ENCODE results near the gene PDPR. TPM values are rescaled to one million over a fixed set of nuclear protein-coding genes. Genes with fewer than 3 reads are reported as not detected.

PDPR gene
- total RNA-seq, 1 experiment from 2014 or later = 42.9 TPM

DNA sequence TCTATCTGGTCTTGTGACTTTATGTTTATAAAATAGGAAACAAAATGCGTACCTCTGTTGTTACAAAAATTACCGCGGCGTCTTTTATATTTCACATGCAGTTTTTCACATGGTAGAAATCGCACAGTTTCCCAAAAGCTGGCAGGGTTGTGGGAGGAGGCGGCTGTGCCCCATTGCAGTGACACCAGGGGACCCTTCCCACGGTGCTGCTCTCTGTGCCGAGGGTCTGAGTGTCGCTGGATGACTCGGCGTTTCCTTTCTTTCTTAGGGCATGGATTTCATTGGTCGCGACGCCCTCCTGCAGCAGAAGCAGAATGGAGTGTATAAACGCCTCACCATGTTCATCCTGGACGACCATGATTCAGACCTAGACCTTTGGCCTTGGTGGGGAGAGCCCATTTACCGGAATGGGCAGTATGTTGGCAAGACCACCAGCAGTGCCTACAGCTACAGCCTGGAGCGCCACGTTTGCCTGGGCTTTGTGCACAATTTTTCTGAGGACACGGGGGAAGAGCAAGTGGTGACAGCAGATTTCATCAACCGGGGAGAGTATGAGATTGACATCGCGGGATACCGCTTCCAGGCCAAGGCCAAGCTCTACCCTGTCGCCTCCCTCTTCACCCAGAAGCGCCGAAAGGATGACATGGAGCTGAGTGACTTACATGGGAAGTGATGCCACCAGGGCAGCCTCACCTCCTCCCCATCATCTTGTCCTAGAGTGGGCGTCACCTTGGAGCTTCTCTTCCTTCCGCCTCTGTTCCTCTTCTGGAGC lies 42.3 kb downstream of the PDPR start:
- Mint-ChIP-seq H3K36me3 (ENCODE audit: insufficient read depth, unreplicated experiment) (peaks cover 55% of the 10 kb centered on the region), H3K9me3 (ENCODE audit: unreplicated experiment) (no peaks in the 10 kb centered on the region), H3K4me1 (ENCODE audit: low read depth, unreplicated experiment) (peaks cover 35% of the 10 kb centered on the region), H3K27ac (ENCODE audit: unreplicated experiment) (no peak overlapping the region), H3K27me3 (ENCODE audit: insufficient read depth, unreplicated experiment) (no peaks in the 10 kb centered on the region), H3K4me3 (ENCODE audit: unreplicated experiment) (no peak overlapping the region)
- TF ChIP-seq, protein P1, sequence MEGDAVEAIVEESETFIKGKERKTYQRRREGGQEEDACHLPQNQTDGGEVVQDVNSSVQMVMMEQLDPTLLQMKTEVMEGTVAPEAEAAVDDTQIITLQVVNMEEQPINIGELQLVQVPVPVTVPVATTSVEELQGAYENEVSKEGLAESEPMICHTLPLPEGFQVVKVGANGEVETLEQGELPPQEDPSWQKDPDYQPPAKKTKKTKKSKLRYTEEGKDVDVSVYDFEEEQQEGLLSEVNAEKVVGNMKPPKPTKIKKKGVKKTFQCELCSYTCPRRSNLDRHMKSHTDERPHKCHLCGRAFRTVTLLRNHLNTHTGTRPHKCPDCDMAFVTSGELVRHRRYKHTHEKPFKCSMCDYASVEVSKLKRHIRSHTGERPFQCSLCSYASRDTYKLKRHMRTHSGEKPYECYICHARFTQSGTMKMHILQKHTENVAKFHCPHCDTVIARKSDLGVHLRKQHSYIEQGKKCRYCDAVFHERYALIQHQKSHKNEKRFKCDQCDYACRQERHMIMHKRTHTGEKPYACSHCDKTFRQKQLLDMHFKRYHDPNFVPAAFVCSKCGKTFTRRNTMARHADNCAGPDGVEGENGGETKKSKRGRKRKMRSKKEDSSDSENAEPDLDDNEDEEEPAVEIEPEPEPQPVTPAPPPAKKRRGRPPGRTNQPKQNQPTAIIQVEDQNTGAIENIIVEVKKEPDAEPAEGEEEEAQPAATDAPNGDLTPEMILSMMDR (IDR thresholded peaks at IDR 0.05; ENCODE audit: insufficient read depth in 1 of 2, low read depth in 1 of 2, low read length in 1 of 2, severe bottlenecking in 1 of 2, unreplicated experiment in 1 of 2) = no peak
- no peaks in the 10 kb centered on the region for H3K9me3 ChIP-seq
- POLR2A ChIA-PET = no interaction called here
- no TSS peak for BruUV-seq (replicated peaks)
- H3K27me3 ChIP-seq (replicated peaks; ENCODE audit: control insufficient read depth, insufficient read depth, low read length) = no peaks in the 10 kb centered on the region
- H3K4me3 ChIP-seq (ENCODE audit: low read depth, low read length) = no peak overlapping the region
- no peak for DNase-seq
- peaks cover 29% of the 10 kb centered on the region for H3K4me1 ChIP-seq
- H3K36me3 ChIP-seq (ENCODE audit: control insufficient read depth, insufficient read depth, low read length) = peaks cover 12% of the 10 kb centered on the region
- intact Hi-C loops (cut with micrococcal nuclease; ENCODE audit: unreplicated experiment) = no loop called here
- CTCF ChIA-PET = no interaction called here

DNA sequence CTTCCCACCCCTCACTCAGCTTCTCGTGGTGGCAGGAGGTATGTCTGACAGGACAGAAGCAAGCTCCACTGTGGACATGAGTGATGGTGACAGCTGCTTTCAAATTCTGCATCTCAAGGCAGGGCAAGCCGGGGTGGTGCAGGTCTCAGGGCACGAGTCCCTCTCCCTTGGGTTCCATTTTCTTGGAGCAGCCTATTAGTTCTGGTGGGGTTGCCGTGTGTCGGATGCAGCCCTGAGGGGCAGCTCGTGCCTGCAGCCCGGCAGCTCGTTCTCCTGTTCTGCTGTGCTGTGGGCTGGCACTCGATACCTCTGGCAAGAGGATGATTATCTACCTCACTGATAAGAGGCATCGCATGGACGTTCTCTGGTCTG lies 43.0 kb downstream of the PDPR start:
- no peak overlapping the region for H3K4me3 ChIP-seq (ENCODE audit: low read depth, low read length)
- H3K36me3 ChIP-seq (ENCODE audit: control insufficient read depth, insufficient read depth, low read length) = peaks cover 7% of the 10 kb centered on the region
- no TSS peak for BruUV-seq (replicated peaks)
- TF ChIP-seq, protein P1 (IDR thresholded peaks at IDR 0.05; ENCODE audit: insufficient read depth in 1 of 2, low read depth in 1 of 2, low read length in 1 of 2, severe bottlenecking in 1 of 2, unreplicated experiment in 1 of 2) = no peak
- no peaks in the 10 kb centered on the region for H3K9me3 ChIP-seq
- peaks cover 23% of the 10 kb centered on the region for H3K4me1 ChIP-seq
- Mint-ChIP-seq H3K27me3 (ENCODE audit: insufficient read depth, unreplicated experiment) (no peaks in the 10 kb centered on the region), H3K4me1 (ENCODE audit: low read depth, unreplicated experiment) (peaks cover 34% of the 10 kb centered on the region), H3K36me3 (ENCODE audit: insufficient read depth, unreplicated experiment) (peaks cover 58% of the 10 kb centered on the region), H3K9me3 (ENCODE audit: unreplicated experiment) (no peaks in the 10 kb centered on the region), H3K4me3 (ENCODE audit: unreplicated experiment) (no peak overlapping the region), H3K27ac (ENCODE audit: unreplicated experiment) (no peak overlapping the region)
- intact Hi-C loops (cut with micrococcal nuclease; ENCODE audit: unreplicated experiment) = no loop called here
- CTCF ChIA-PET = interaction anchor here (0.6 kb wide), 1 partner anchor 240 kb away, joined by 8 read pairs; no protein-coding TSS in a partner anchor
- no peaks in the 10 kb centered on the region for H3K27me3 ChIP-seq (replicated peaks; ENCODE audit: control insufficient read depth, insufficient read depth, low read length)
- no peak for DNase-seq
- POLR2A ChIA-PET = no interaction called here

DNA sequence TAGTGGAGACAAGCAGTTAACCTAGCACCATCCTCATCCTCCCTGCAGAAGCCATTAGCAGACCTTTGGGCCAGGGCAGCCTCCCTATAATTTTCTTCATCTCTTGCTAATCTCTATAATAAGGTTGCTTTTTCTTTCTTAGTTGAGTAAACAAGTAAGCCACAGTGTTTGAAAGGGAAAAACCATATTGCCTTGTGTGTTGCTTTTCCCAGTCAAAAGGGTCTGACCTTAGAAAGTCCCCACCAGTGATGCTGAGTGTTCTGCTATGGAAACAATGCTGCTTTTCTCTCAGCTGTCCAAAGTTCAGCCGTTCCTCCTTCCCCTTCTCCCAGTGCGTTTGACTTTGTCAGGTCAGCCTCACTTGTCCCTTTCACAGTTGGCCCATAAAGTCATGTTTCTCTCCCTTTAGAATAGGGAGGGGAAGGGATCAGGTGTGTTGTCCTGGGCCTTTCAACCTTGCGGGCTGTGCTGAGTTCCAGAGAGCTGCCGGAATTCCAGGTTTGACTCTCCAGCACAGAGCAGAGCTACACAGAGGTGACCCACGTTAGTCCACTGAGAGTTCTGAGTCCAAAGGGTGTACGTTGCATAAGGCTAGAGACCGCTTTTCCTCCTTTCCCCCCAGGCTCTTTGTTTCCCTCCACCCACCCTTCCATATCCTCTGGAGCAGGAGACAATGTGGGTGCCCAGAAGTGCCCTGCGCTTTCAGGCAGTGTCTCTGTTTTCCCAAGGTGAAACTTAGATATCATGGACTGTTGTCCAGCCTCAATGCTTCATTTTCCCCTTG lies 43.5 kb downstream of the PDPR start:
- Histone ChIP-seq H3K9me3 (no peaks in the 10 kb centered on the region), H3K27me3 (replicated peaks; ENCODE audit: control insufficient read depth, insufficient read depth, low read length) (no peaks in the 10 kb centered on the region), H3K4me1 (peaks cover 22% of the 10 kb centered on the region), H3K4me3 (ENCODE audit: low read depth, low read length) (no peak overlapping the region), H3K36me3 (ENCODE audit: control insufficient read depth, insufficient read depth, low read length) (peaks cover 7% of the 10 kb centered on the region)
- no TSS peak for BruUV-seq (replicated peaks)
- intact Hi-C loops (cut with micrococcal nuclease; ENCODE audit: unreplicated experiment) = no loop called here
- Mint-ChIP-seq H3K27ac (ENCODE audit: unreplicated experiment) (no peak overlapping the region), H3K36me3 (ENCODE audit: insufficient read depth, unreplicated experiment) (peaks cover 56% of the 10 kb centered on the region), H3K4me1 (ENCODE audit: low read depth, unreplicated experiment) (peaks cover 35% of the 10 kb centered on the region), H3K27me3 (ENCODE audit: insufficient read depth, unreplicated experiment) (no peaks in the 10 kb centered on the region), H3K4me3 (ENCODE audit: unreplicated experiment) (no peak overlapping the region), H3K9me3 (ENCODE audit: unreplicated experiment) (no peaks in the 10 kb centered on the region)
- TF ChIP-seq, protein P1 (IDR thresholded peaks at IDR 0.05; ENCODE audit: insufficient read depth in 1 of 2, low read depth in 1 of 2, low read length in 1 of 2, severe bottlenecking in 1 of 2, unreplicated experiment in 1 of 2) = no peak
- DNase-seq = no peak
- CTCF ChIA-PET = interaction anchor here (0.6 to 1.5 kb wide), 2 partner anchors 110 to 240 kb away, joined by 4 to 8 read pairs; no protein-coding TSS in a partner anchor
- POLR2A ChIA-PET = no interaction called here

Data from Caco-2 (cell line).